ENCODE measurements around the gene KCNQ1. TPM values are rescaled to one million over a fixed set of nuclear protein-coding genes. Genes with fewer than 3 reads are reported as not detected.

Gene KCNQ1
- polyA plus RNA-seq, 1 experiment = not detected

DNA sequence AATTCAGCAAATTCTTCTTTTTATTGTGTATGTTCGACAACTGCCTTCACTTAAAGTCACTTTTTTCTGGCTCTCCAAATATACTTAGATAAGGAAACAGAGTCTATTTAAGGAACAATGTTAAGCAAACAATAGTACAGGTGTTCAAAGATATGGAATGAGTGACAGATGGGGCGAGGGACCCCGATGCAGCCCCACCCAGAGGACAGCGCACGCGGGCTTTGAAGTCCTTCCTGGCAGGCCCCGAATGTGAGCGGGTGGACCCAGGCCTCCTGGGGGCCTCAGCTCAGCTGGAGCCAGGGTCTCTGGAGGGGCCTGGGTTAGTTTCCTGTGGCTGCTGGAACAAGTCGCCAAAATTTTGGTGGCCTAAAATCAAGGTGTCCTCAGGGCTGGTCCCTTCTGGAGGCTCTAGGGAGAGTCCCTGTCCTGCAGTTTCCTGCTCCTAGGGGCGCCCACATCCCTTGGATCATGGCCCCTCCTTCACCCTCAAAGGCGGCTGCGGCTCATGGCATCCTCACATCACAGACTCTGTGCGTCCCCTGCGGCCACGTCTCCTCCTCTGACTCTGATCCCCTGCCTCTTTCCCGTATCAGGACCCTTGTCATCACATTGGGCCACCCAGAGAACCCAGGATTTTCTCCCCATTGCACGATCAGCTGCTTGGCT lies 295.6 kb downstream of the KCNQ1 start:
- Histone ChIP-seq H3K27me3 (ENCODE audit: control insufficient read depth, insufficient read depth, low read length) (peaks cover 3% of the 10 kb centered on the region), H3K4me3 (ENCODE audit: low read depth, low read length) (no peak overlapping the region), H3K9me3 (ENCODE audit: control insufficient read depth, insufficient read depth, low read length) (peaks cover 5% of the 10 kb centered on the region; the same call in 1 of the 2 replicates), H3K27ac (ENCODE audit: low read depth, low read length) (no peak overlapping the region)
- ChIA-PET CTCF (no interaction called here), POLR2A (interaction anchor here (1.3 to 1.6 kb wide), 2 partner anchors 40 to 209 kb away, joined by 3 to 6 read pairs; partner anchors contain the start of gene KCNQ1OT1)
- DNase-seq (ENCODE audit: low read depth, low spot score) = no peak
- TF ChIP-seq, protein P1, sequence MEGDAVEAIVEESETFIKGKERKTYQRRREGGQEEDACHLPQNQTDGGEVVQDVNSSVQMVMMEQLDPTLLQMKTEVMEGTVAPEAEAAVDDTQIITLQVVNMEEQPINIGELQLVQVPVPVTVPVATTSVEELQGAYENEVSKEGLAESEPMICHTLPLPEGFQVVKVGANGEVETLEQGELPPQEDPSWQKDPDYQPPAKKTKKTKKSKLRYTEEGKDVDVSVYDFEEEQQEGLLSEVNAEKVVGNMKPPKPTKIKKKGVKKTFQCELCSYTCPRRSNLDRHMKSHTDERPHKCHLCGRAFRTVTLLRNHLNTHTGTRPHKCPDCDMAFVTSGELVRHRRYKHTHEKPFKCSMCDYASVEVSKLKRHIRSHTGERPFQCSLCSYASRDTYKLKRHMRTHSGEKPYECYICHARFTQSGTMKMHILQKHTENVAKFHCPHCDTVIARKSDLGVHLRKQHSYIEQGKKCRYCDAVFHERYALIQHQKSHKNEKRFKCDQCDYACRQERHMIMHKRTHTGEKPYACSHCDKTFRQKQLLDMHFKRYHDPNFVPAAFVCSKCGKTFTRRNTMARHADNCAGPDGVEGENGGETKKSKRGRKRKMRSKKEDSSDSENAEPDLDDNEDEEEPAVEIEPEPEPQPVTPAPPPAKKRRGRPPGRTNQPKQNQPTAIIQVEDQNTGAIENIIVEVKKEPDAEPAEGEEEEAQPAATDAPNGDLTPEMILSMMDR (IDR thresholded peaks at IDR 0.05; ENCODE audit: low read depth, low read length) = no peak

DNA sequence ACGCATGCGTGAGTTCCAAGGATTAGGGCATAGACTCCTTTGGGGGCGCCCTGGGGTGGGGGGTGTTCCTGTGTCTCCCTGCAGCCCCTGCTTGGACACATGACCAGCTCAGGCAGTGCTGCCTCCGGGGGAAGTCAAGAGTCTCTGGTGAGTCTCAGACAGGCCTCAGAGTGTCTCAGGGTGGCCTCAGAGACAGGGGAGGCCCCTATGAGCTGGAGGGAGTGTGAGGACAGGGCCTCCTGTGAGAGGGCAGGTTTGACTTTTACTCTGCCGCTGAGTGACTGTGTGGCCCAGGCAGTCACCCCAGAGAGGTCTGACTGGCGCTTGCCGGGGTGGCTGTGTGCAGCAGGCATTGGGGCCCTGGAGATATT lies 296.2 kb downstream of the KCNQ1 start:
- H3K9me3 ChIP-seq (ENCODE audit: control insufficient read depth, insufficient read depth, low read length) = peaks cover 5% of the 10 kb centered on the region; the same call in 1 of the 2 replicates
- ChIA-PET POLR2A (interaction anchor here (1.3 to 1.7 kb wide), 3 partner anchors 41 to 209 kb away, joined by 3 to 6 read pairs (median 5); partner anchors contain the start of genes CDKN1C and KCNQ1OT1), CTCF (interaction anchor here (0.7 to 1.2 kb wide), 2 partner anchors 30 to 147 kb away, joined by 3 to 4 read pairs; no protein-coding TSS in a partner anchor)
- H3K4me3 ChIP-seq (ENCODE audit: low read depth, low read length) = no peak overlapping the region
- DNase-seq (ENCODE audit: low read depth, low spot score) = no peak
- H3K27me3 ChIP-seq (ENCODE audit: control insufficient read depth, insufficient read depth, low read length) = peaks cover 6% of the 10 kb centered on the region
- TF ChIP-seq, protein P1 (IDR thresholded peaks at IDR 0.05; ENCODE audit: low read depth, low read length) = no peak
- peak overlapping the region; percentile 78 for H3K27ac ChIP-seq (ENCODE audit: low read depth, low read length)

- ChIA-PET CTCF (interaction anchor here (0.6 to 1.2 kb wide), 3 partner anchors 29 to 368 kb away, joined by 3 to 4 read pairs (median 3); no protein-coding TSS in a partner anchor), POLR2A (interaction anchor here (1.3 to 1.7 kb wide), 3 partner anchors 42 to 210 kb away, joined by 3 to 6 read pairs (median 5); partner anchors contain the start of genes CDKN1C and KCNQ1OT1)
- peaks cover 6% of the 10 kb centered on the region for H3K27me3 ChIP-seq (ENCODE audit: control insufficient read depth, insufficient read depth, low read length)
- DNase-seq (ENCODE audit: low read depth, low spot score) = peak; percentile 39
- TF ChIP-seq, protein P1 (IDR thresholded peaks at IDR 0.05; ENCODE audit: low read depth, low read length) = no peak
- no peak overlapping the region for H3K4me3 ChIP-seq (ENCODE audit: low read depth, low read length)
- H3K27ac ChIP-seq (ENCODE audit: low read depth, low read length) = peak overlapping the region; percentile 78
- peaks cover 5% of the 10 kb centered on the region; the same call in 1 of the 2 replicates for H3K9me3 ChIP-seq (ENCODE audit: control insufficient read depth, insufficient read depth, low read length)
These were observed 296.7 kb downstream of the KCNQ1 start for GRCh38 chr11:2741377-2742131.

DNA sequence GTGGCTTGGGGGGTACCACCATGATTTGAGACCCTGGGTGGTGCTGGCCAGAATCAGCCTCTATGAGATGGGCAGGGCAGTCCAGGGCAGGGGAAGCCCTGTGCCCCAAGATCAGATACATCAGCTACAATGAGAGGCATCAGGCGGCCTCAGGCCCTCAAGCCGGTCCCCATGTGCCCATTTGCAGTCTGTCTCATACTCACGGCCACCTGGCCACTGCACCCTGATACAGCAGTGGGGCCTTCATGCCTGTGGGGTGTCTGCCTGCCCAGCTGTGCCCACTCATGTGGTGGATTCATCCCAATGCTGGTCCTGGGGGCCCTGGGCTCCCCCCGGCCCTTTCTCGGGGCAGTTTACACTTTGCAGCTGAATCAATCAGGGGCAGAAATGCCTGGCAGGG lies 297.4 kb downstream of the KCNQ1 start:
- ChIA-PET CTCF (interaction anchor here (1.2 kb wide), 1 partner anchor 28 kb away, joined by 3 read pairs; no protein-coding TSS in a partner anchor), POLR2A (interaction anchor here (1.6 to 1.7 kb wide), 2 partner anchors 42 to 143 kb away, joined by 5 to 6 read pairs; partner anchors contain the start of genes CDKN1C and KCNQ1OT1)
- H3K9me3 ChIP-seq (ENCODE audit: control insufficient read depth, insufficient read depth, low read length) = peaks cover 5% of the 10 kb centered on the region; the same call in 1 of the 2 replicates
- TF ChIP-seq, protein P1 (IDR thresholded peaks at IDR 0.05; ENCODE audit: low read depth, low read length) = no peak
- H3K27ac ChIP-seq (ENCODE audit: low read depth, low read length) = peak overlapping the region; percentile 78
- H3K4me3 ChIP-seq (ENCODE audit: low read depth, low read length) = no peak overlapping the region
- no peak for DNase-seq (ENCODE audit: low read depth, low spot score)
- H3K27me3 ChIP-seq (ENCODE audit: control insufficient read depth, insufficient read depth, low read length) = peaks cover 6% of the 10 kb centered on the region

Data from AG04450 (cell line).